Central memory CD4-positive, alpha-beta T cell (primary cell): Measurements from ENCODE around the gene MAP3K6.
"Not testable (repeated sequence)": the region's sequence is repeated elsewhere in the genome, so short reads cannot be mapped to it uniquely, and the experiment has no call there.

Experiments used
- DNase-seq: peaks from one replicate; pipeline ENCODE4 v3.0.0; 2022

MAP3K6 gene

GRCh38 chr1:27395441-27396195, 28.9 kb upstream of the MAP3K6 start:
- DNase-seq, result peak; percentile 78

DNA sequence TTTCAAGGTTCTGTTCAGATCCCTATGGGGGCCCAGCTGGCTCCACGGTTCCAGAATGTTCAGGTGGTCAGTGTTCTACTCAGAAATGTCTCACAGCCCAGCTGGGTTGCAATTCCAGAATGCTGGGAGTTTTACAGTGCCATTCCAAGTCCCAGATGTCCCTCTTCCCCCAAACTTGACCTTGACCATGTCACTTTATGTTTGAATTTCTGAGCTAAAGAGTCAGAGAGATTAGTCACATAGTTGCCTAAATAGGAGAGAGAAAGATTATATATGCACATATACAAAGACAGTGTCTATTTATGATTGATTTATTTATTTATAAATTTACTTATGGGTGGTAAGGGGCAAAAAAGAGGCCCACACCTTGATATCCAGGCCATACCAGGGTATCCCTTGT, 28.2 kb upstream of the MAP3K6 start:
- no peak for DNase-seq

- no peak for DNase-seq
Measured at GRCh38 chr1:27394282-27394658, 27.5 kb upstream of the MAP3K6 start.

- no peak for DNase-seq
Measured at GRCh38 chr1:27393641-27394281, 27.0 kb upstream of the MAP3K6 start.

DNA sequence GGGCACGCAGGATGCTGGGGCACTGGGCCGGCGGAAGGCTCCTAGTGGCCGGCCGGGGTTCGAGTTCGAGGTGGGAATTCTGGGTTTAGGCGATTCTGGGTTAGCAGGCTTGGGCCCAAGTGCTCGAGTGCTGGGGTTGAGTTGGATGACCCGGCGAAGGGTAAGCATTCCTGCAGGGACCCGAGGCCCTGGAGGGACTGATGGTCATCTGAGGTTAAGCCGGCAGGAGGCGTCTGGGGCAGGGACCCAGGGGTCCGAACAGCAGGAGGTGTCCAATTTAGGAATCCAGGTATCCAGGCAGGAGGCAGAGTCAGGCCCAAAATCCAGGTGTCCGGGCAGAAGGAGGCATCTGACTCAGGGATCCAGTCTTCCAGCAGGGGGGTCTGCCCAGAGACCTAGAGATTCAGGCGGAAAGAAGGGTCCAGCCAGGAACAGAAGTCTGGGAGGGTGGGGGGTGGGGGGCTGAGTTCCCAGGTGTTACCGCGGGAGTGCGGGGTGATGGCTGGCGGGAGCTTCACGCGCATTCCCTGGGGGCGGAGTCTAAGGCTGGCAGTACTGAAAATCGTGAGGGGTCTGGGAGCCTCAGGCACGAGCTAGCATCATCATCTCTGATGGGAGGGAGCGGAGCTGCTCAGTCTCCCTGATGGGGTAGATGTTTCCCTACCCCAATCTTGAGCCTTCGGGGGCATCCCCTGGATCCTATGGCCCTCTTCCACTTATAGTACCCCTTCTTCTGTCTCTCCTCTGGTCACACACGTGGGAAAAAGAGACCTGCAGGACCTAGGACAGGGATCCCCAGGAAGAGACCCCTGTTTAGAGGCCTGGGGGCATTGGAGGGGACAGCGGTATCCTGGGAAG, 26.2 kb upstream of the MAP3K6 start:
- no peak for DNase-seq

GRCh38 chr1:27392096-27392777, 25.5 kb upstream of the MAP3K6 start, which contains the start of gene GPR3:
TSS of gene GPR3 (plus strand) at chr1:27392622. CDS start at chr1:27393799, 1,177 bp downstream.
- peak; percentile 88 for DNase-seq

GRCh38 chr1:27391511-27392095, 24.8 kb upstream of the MAP3K6 start:
- DNase-seq, result no peak

DNA sequence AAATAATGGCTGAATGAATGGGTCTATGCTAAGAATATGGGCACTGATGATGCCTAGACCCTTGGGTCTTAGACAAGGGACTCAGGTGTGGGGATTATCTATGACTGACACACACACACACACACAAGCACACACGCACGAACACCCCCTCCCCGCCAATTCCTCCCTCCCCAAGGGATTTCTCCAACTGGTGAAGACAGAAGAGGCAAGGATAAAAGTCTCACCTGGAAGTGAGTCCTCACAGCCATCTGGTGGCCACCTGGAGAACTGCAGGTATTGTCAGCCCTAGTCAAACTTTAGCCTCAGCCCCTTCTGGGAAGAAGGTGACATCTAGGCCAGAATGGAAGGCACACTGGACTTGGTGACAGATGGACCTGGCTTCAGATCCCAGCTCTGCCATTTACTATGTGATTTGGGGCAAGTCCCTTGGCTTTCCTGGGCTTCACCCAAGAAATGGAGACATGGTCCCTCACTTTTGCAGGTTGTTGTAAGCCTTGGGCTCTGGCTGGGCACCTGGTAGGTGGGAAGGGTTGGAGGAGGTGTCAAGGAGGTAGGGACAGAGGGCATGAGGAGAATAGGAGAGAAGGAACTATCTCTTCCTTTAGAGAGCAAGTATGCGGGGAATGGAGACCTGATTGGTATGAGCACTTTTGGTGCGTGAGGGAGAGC, 21.7 kb upstream of the MAP3K6 start:
- DNase-seq, result peak; percentile 60

DNA sequence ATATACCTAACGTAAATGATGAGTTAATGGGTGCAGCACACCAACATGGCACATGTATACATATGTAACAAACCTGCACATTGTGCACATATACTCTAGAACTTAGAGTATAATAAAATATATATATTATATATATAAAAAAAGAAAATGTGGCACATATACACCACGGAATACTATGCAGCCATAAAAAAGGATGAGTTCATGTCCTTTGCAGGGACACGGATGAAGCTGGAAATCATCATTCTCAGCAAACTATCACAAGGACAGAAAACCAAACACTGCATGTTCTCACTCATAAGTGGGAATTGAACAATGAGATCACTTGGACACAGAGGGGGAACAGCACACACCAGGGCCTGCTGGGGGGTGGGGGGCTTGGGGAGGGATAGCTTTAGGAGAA, 18.0 kb upstream of the MAP3K6 start:
- not testable (repeated sequence) for DNase-seq

DNA sequence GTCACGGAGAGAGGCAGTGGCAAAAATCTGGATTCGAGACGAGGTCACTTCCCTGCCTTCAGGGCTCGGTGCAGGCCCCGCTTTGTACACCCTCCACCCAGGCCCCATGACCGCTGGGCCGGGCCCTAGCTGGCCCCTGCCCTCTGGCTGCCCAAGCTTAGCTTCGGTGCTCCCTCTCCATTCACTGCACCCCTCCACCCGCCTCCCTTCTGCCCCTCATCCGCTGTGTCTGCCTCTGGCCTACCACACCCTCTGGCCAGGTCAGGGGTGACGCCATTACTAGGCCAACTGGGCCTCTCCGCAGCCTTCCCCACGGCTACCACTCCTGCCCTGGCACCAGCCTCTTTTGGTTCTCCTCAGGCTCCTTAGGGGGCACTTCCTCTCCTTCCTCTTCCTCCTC, 16.9 kb upstream of the MAP3K6 start:
- no peak for DNase-seq

GRCh38 chr1:27383039-27383605, 16.4 kb upstream of the MAP3K6 start, which contains the start of gene CD164L2:
TSS of gene CD164L2 (minus strand) at chr1:27383333. CDS start at chr1:27383239, 94 bp downstream.
- peak; percentile 28 for DNase-seq

DNA sequence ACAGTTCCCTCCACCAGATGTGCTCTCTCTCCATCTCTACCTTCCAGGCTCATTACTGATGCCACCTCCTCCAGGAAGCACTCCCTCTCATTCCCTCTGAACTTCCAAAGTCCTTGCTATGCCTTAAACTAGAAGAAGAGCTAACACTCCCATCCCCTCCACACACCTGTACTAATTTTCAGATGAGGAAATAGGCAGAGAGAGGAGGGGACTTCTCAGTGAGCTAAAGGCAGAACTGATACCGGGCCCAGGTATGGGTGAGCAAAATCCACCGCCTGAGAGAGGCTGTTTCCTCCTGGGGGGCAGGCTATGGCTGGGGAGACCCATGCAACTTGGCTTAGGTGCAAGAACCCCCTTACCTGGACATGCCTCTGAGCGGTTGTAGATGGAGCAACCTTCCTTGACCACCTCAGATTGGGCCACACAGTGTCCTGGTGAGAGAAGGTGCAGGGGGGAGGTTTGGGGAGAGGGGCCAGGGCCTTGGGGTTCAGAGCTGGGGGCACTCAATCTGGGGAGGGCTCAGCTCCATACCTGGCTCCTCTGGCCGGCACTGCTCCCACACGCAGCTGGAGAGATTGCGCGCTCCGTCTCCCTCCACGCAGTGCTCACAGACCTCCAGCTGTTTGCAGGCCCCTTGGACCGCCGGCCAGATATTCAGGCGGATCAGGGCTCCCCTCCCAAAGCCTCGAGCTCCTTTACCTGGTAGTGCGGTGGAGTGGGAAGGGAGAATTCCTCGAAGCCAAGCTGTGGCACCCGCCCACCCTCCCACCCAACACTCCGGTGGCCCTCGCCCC, 15.4 kb upstream of the MAP3K6 start:
- DNase-seq, result no peak

DNA sequence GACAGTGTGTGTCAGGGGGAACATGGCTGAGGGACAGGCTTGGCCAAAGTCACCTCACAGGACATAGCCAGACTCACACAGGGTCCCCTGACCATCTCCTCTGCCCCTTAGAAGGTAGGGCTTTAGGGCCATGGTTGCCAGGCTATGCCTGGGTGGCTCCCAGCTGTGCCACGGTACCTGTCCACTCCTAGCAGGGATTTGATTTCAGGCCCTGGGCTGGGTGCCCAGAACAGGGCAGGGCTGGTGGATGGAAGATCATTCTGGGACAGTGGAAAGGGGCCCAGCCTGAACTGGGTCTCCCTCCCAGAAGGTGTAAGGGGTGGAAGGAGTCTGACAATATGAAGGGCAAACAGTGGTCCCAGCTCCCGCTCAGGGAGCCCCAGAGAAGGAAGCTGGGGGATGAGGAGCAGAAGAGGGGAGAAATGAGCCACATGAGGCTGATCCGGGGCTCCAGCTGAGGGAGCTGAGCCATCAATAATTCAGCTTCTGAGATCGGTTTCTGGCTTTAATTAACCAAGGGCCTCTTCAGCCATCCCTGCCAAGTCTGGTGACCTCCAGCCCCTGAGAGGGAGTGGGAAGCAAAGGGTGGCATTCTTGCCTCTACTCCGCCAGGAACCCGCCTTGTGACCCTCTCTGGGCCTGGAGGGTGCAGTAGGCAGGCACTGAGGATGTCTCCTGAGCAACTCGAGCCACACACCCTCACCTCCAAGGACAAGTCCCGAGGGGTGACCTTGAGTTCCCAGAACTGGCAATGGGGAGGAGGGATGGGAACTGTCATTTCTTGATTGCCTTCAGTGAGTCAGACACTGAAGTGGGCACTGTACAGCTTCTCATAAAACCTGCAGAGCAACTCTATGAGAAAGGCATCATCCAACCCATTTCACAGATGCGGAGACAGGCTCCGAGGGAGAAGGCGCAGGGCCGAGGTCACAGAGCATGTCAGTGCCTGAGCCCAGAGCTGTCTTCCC, 14.3 kb upstream of the MAP3K6 start:
- DNase-seq, result no peak

DNA sequence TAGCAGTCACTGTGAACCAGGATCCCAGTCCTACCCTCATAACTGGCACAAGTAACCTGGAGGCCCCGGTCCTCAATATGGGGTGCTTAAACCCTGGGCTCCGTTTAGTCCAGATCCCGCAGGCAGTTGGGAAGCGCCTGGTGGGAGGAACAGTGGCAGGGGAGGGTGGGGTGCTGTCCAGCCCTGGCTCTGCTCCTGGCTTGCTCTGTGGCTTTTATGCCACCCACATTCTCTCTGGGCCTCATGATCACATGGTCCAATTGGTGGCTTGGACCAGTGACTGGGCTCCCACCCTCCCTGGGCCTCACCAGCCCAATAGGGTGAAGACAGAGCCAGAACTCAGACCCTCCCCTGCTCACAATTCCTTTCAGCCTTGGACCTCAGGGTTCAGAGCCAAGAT, 13.5 kb upstream of the MAP3K6 start:
- no peak for DNase-seq

DNA sequence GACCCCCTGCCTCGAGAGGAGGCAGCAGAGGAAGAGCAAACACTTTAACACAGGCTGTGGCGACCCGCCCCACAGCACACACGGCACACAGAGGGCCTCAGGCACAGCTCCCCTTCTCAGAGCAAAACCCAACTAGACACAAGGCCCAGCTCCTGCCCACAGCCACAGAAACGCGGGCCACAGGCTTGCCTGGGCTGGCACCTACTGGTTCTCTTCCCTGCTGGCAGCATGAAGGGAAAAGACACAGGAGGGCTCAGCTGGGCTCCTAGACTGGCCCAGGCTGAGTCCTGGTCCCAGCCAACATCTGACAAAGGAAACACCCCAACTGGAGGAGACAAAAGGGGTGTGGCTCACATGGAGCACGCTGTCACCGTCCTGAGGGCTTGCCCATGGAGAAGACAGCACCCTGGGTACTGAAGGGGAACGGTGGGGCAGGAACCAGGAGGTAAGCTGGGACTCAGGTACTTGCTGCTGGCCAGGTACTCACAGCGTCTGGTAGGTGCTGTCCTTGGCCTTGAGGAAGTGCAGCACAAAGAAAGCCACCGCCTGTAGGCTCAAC, 12.9 kb upstream of the MAP3K6 start:
- no peak for DNase-seq

- no peak for DNase-seq
Measured at GRCh38 chr1:27377760-27378495, 11.2 kb upstream of the MAP3K6 start.

- no peak for DNase-seq
Measured at GRCh38 chr1:27374362-27375086, 7.8 kb upstream of the MAP3K6 start, which contains the start of gene FCN3. TSS of gene FCN3 (minus strand) at chr1:27374824. CDS start at chr1:27374818, 6 bp downstream.
